Type B pancreatic cell (in vitro differentiated cells): Measurements from ENCODE around the gene ANO10. TPM values are rescaled to one million over a fixed set of nuclear protein-coding genes. Genes with fewer than 3 reads are reported as not detected.

ENCODE experiments used
- DNase-seq: peaks from one replicate; pipeline ENCODE4 v3.0.0; 2021; ENCODE audit warnings: mixed read lengths; ENCODE audit not compliant: unreplicated experiment; ENCODE audit errors: extremely low spot score
- H3K27ac Mint-ChIP-seq: 2 replicates; pipeline ENCODE4 v1.8.0; 2021; ENCODE audit warnings: mild to moderate bottlenecking, mixed read lengths
- H3K27me3 Mint-ChIP-seq: 2 replicates; pipeline ENCODE4 v1.8.0; 2021; ENCODE audit warnings: mixed read lengths
- H3K36me3 Mint-ChIP-seq: 2 replicates; pipeline ENCODE4 v1.8.0; 2021; ENCODE audit warnings: mixed read lengths
- H3K4me1 Mint-ChIP-seq: one replicate; pipeline ENCODE4 v1.8.0; 2021; ENCODE audit warnings: mixed read lengths; ENCODE audit not compliant: unreplicated experiment
- H3K4me3 Mint-ChIP-seq: 2 replicates; pipeline ENCODE4 v1.8.0; 2021; ENCODE audit warnings: mild to moderate bottlenecking, mixed read lengths
- H3K9me3 Mint-ChIP-seq: 2 replicates; pipeline ENCODE4 v1.8.0; 2021; ENCODE audit warnings: mixed read lengths
- total RNA-seq: library from RNA; stranded (reverse); gene quantifications from 2 replicates; pipeline ENCODE4 v1.2.1, GENCODE V29; 2021; ENCODE audit warnings: low replicate concordance
- TF ChIP-seq, protein P1 (sequence below): fragments of 200-600 bp; sonication (generic); conservative IDR thresholded peaks from 2 replicates; pipeline ENCODE4 v1.5.0; 2021; ENCODE audit warnings: antibody characterized with exemption, mild to moderate bottlenecking

ANO10 gene
- total RNA-seq, 1 donor from 2014 or later: 32.5 TPM

GRCh38 chr3:43620831-43621655 lies 768 bp downstream of the ANO10 start:
- no peak for DNase-seq
- Mint-ChIP-seq H3K4me3 (peak overlapping the region; percentile 99), H3K9me3 (no peaks in the 10 kb centered on the region), H3K27me3 (no peaks in the 10 kb centered on the region), H3K36me3 (no peaks in the 10 kb centered on the region), H3K4me1 (peaks cover 6% of the 10 kb centered on the region), H3K27ac (peak overlapping the region; percentile 82)
- TF ChIP-seq, protein P1, sequence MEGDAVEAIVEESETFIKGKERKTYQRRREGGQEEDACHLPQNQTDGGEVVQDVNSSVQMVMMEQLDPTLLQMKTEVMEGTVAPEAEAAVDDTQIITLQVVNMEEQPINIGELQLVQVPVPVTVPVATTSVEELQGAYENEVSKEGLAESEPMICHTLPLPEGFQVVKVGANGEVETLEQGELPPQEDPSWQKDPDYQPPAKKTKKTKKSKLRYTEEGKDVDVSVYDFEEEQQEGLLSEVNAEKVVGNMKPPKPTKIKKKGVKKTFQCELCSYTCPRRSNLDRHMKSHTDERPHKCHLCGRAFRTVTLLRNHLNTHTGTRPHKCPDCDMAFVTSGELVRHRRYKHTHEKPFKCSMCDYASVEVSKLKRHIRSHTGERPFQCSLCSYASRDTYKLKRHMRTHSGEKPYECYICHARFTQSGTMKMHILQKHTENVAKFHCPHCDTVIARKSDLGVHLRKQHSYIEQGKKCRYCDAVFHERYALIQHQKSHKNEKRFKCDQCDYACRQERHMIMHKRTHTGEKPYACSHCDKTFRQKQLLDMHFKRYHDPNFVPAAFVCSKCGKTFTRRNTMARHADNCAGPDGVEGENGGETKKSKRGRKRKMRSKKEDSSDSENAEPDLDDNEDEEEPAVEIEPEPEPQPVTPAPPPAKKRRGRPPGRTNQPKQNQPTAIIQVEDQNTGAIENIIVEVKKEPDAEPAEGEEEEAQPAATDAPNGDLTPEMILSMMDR: no peak

GRCh38 chr3:43619588-43619987 lies 2.2 kb downstream of the ANO10 start:
- no peak for DNase-seq
- TF ChIP-seq, protein P1: no peak
- H3K4me3 Mint-ChIP-seq: no peak overlapping the region
- no peaks in the 10 kb centered on the region for H3K27me3 Mint-ChIP-seq
- H3K9me3 Mint-ChIP-seq: no peaks in the 10 kb centered on the region
- peaks cover 6% of the 10 kb centered on the region for H3K4me1 Mint-ChIP-seq
- no peaks in the 10 kb centered on the region for H3K36me3 Mint-ChIP-seq
- no peak overlapping the region for H3K27ac Mint-ChIP-seq

GRCh38 chr3:43618142-43618541 lies 3.7 kb downstream of the ANO10 start:
- Mint-ChIP-seq H3K9me3 (no peaks in the 10 kb centered on the region), H3K27me3 (no peaks in the 10 kb centered on the region), H3K27ac (no peak overlapping the region), H3K36me3 (no peaks in the 10 kb centered on the region), H3K4me1 (peaks cover 6% of the 10 kb centered on the region), H3K4me3 (no peak overlapping the region)
- TF ChIP-seq, protein P1: no peak
- DNase-seq: no peak

DNA sequence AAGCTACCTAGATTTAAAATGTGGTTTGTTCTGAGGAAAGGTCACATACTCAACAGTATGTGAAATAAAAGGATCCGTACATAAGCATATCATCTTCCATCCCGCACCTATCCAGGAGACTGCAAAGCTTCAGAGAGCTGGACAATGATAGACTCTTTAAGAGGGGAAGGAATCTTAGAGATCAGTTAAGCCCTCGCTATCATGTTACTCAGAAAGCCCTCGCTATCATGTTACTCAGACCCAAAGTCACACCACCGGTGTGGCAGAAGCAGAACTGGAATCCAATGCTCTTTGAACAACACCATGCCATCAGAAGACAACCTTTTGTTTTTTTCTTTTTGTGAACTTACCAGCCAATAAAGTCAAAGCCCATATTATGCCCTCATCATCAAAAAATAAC lies 5.8 kb downstream of the ANO10 start:
- no peaks in the 10 kb centered on the region for H3K9me3 Mint-ChIP-seq
- TF ChIP-seq, protein P1: no peak
- peaks cover 7% of the 10 kb centered on the region for H3K4me1 Mint-ChIP-seq
- no peaks in the 10 kb centered on the region for H3K27me3 Mint-ChIP-seq
- H3K36me3 Mint-ChIP-seq: no peaks in the 10 kb centered on the region
- H3K4me3 Mint-ChIP-seq: no peak overlapping the region
- DNase-seq: no peak
- H3K27ac Mint-ChIP-seq: no peak overlapping the region

- DNase-seq: no peak
- Mint-ChIP-seq H3K27ac (no peak overlapping the region), H3K36me3 (no peaks in the 10 kb centered on the region), H3K4me3 (no peak overlapping the region), H3K9me3 (no peaks in the 10 kb centered on the region), H3K4me1 (peaks cover 5% of the 10 kb centered on the region), H3K27me3 (no peaks in the 10 kb centered on the region)
- TF ChIP-seq, protein P1: no peak
Observed at GRCh38 chr3:43615133-43615532, 6.7 kb downstream of the ANO10 start.
